ENCODE results near the gene RAB17.

The RAB17 gene

GRCh38 chr2:237524631-237525030, 65.9 kb downstream of the RAB17 start:
- H3K27me3 ChIP-seq = no peaks in the 10 kb centered on the region
- no peaks in the 10 kb centered on the region for H3K9me3 ChIP-seq
- no peaks in the 10 kb centered on the region for H3K4me1 ChIP-seq (ENCODE audit: control insufficient read depth in 1 of 2, insufficient read depth in 1 of 2, low read depth in 1 of 2, low read length in 1 of 2)
- H3K4me3 ChIP-seq (ENCODE audit: low read depth in 1 of 2, low read length in 1 of 2) = no peak overlapping the region
- no peak overlapping the region for H3K27ac ChIP-seq
- H3K36me3 ChIP-seq = no peaks in the 10 kb centered on the region
- TF ChIP-seq, protein P1, sequence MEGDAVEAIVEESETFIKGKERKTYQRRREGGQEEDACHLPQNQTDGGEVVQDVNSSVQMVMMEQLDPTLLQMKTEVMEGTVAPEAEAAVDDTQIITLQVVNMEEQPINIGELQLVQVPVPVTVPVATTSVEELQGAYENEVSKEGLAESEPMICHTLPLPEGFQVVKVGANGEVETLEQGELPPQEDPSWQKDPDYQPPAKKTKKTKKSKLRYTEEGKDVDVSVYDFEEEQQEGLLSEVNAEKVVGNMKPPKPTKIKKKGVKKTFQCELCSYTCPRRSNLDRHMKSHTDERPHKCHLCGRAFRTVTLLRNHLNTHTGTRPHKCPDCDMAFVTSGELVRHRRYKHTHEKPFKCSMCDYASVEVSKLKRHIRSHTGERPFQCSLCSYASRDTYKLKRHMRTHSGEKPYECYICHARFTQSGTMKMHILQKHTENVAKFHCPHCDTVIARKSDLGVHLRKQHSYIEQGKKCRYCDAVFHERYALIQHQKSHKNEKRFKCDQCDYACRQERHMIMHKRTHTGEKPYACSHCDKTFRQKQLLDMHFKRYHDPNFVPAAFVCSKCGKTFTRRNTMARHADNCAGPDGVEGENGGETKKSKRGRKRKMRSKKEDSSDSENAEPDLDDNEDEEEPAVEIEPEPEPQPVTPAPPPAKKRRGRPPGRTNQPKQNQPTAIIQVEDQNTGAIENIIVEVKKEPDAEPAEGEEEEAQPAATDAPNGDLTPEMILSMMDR (IDR thresholded peaks at IDR 0.05) = no peak
